Measurements from ENCODE around the gene ATL3. TPM values are rescaled to one million over a fixed set of nuclear protein-coding genes. Genes with fewer than 3 reads are reported as not detected.
"Not testable (repeated sequence)": the region's sequence is repeated elsewhere in the genome, so short reads cannot be mapped to it uniquely, and the experiment has no call there.

ATL3 gene
- total RNA-seq, 1 donor from 2014 or later: 67.1 TPM

DNA sequence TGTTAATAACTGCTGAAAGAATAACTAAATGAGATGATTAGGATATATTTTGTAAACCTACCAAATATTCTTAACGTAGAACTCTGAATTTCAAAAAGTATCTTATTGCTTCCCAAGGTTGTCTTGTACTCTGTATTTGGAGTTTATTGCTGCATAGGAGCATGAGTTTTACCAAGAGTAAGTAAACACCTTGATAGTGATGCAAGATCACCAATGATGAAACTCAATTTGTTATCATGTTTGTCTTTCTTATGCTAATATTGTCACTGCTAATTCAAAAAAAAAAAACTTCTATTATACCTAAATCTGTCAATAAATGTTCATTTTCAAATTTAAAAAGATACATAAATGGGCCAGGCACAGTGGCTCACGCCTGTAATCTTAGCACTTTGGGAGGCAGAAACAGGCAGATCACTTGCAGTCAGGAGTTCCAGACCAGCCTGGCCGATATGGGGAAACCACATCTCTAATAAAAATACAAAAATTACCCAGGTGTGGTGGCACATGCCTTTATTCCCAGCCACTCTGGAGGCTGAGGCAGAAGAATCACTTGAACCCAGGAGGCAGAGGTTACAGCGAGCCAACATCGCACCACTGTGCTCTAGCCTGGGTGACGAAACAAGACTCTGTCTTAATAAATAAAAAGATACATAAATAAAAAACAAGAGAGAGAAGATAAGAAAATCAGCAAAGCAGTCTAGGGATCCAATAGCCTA lies 84.6 kb downstream of the ATL3 start:
- DNase-seq: no peak

DNA sequence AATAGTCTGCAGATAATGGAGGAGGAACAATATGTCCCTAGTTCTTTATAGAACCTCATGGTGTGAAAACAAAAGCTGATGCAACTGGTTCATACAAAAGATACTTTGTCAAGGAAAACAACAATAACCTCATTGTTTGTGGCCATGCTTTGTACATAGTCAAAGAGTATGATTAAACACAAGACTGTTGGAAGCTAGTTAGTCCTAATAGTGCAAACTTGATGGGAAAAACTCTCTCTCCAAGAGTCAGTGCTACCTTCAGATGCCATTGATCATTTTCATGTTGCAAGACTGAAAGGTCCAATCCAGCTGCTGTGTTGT lies 87.9 kb downstream of the ATL3 start:
- DNase-seq: no peak

DNA sequence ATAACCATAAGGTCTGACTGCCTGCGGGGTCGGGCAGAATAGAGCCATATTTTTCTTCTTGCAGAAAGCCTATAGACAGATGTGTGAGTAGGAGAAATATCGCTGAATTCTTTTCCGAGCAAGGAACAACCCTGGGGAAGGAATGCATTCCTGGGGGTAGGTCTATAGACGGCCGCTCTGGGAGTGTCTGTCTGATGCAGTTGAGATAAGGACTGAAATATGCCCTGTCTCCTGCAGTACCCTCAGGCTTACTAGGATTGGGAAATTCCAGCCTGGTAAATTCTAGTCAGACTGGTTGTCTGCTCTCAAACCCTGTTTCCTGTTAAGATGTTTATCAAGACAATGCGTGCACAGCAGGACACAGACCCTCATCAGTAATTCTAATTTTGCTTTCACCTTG lies 90.0 kb downstream of the ATL3 start:
- DNase-seq: not testable (repeated sequence)

DNA sequence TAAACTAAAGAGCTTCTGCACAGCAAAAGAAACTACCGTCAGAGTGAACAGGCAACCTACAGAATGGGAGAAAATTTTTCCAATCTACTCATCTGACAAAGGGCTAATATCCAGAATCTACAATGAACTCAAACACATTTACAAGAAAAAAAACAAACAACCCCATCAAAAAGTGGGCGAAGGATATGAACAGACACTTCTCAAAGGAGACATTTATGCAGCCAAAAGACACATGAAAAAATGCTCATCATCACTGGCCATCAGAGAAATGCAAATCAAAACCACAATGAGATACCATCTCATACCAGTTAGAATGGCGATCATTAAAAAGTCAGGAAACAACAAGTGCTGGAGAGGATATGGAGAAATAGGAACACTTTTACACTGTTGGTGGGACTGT lies 92.3 kb downstream of the ATL3 start:
- DNase-seq: not testable (repeated sequence)

GRCh38 chr11:63574856-63575602 lies 96.1 kb downstream of the ATL3 start:
- no peak for DNase-seq

Small RNA genes lying within 50 kb of the gene (small RNA-seq; reads per million reads assigned to genes)
- gene AP000753.3 (ENCODE audit: low replicate concordance): not detected

Other genes starting within 250 kb of the ATL3 start
- gene PLAAT5, start 180.2 kb downstream of the ATL3 start, total RNA-seq: 8.2 TPM
- 33.4 TPM for gene LGALS12, start 165.3 kb downstream of the ATL3 start, total RNA-seq
- gene PLAAT4, start 134.6 kb downstream of the ATL3 start, total RNA-seq: 3.5 TPM
- gene PLAAT2, start 108.0 kb downstream of the ATL3 start, total RNA-seq: not detected
- gene PLAAT3, start 56.9 kb downstream of the ATL3 start, total RNA-seq: 21.6 TPM
- gene RTN3, start 10.1 kb upstream of the ATL3 start, total RNA-seq: 60.0 TPM
- 12.8 TPM for gene ZFTA, start 97.4 kb upstream of the ATL3 start, total RNA-seq
- 5.3 TPM for gene SPINDOC, start 142.1 kb upstream of the ATL3 start, total RNA-seq
- 16.9 TPM for gene MARK2, start 167.7 kb upstream of the ATL3 start, total RNA-seq
- gene RCOR2, start 245.8 kb upstream of the ATL3 start, total RNA-seq: 2.1 TPM